Measurements from ENCODE around the gene FOXD4.
"Not testable (repeated sequence)": the region's sequence is repeated elsewhere in the genome, so short reads cannot be mapped to it uniquely, and the experiment has no call there.

DNA sequence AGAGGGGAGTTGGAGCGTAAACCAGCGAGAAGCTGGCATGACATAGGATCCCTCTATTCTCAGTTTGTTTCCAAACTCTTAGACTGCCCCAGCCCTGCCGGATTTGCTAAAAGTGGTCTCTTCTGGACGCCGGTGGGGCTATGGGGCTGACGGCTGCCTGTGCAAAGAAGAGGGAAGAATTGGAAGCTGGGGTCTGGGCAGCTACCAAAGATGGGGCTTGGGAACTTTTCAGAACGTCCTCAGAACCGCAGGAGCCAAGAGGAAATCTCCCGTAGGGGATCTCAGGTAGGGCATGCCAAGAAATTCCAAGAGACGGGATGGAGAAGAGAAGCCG, 3.1 kb downstream of the FOXD4 start:
- TF ChIP-seq, protein P1, sequence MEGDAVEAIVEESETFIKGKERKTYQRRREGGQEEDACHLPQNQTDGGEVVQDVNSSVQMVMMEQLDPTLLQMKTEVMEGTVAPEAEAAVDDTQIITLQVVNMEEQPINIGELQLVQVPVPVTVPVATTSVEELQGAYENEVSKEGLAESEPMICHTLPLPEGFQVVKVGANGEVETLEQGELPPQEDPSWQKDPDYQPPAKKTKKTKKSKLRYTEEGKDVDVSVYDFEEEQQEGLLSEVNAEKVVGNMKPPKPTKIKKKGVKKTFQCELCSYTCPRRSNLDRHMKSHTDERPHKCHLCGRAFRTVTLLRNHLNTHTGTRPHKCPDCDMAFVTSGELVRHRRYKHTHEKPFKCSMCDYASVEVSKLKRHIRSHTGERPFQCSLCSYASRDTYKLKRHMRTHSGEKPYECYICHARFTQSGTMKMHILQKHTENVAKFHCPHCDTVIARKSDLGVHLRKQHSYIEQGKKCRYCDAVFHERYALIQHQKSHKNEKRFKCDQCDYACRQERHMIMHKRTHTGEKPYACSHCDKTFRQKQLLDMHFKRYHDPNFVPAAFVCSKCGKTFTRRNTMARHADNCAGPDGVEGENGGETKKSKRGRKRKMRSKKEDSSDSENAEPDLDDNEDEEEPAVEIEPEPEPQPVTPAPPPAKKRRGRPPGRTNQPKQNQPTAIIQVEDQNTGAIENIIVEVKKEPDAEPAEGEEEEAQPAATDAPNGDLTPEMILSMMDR (IDR thresholded peaks at IDR 0.05; ENCODE audit: low read depth, low read length): not testable (repeated sequence)
- not testable (repeated sequence) for TF ChIP-seq EZH2phosphoT487 (IDR thresholded peaks at IDR 0.05; ENCODE audit: low read depth)
